Ectodermal cell (in vitro differentiated cells): ENCODE results near the gene UMAD1.
"Not testable (repeated sequence)": the region's sequence is repeated elsewhere in the genome, so short reads cannot be mapped to it uniquely, and the experiment has no call there.

Experiments
- H3K27ac ChIP-seq: 2 replicates; pipeline ENCODE4 v1.7.0; 2013; ENCODE audit warnings: mild to moderate bottlenecking, low read depth, low read length; ENCODE audit not compliant: insufficient read depth, poor library complexity, severe bottlenecking
- H3K27me3 ChIP-seq: 2 replicates; pipeline ENCODE4 v1.7.0; 2013; ENCODE audit warnings: mild to moderate bottlenecking, low read length; ENCODE audit not compliant: insufficient read depth, control insufficient read depth, poor library complexity, severe bottlenecking
- H3K36me3 ChIP-seq: one replicate; pipeline ENCODE4 v1.7.0; 2013; ENCODE audit warnings: low read length; ENCODE audit not compliant: control insufficient read depth, insufficient read depth
- H3K4me1 ChIP-seq: one replicate; pipeline ENCODE4 v1.7.0; 2013; ENCODE audit warnings: low read length; ENCODE audit not compliant: control insufficient read depth, insufficient read depth
- H3K4me3 ChIP-seq: 2 replicates; pipeline ENCODE4 v1.7.0; 2013; ENCODE audit warnings: low read depth, low read length, control low read depth; ENCODE audit not compliant: insufficient read depth
- H3K9me3 ChIP-seq: 2 replicates; pipeline ENCODE4 v1.7.0; 2013; ENCODE audit warnings: mild to moderate bottlenecking, low read length, moderate library complexity; ENCODE audit not compliant: control insufficient read depth
- WGBS, 2 experiments: methylation state at CpG; one replicate each; pipeline ENCODE4 v1.1.7; 2013; ENCODE audit warnings: missing lambda C conversion rate in 2 of 2; 5-methylcytosine and 5-hydroxymethylcytosine counted together

The UMAD1 gene

DNA sequence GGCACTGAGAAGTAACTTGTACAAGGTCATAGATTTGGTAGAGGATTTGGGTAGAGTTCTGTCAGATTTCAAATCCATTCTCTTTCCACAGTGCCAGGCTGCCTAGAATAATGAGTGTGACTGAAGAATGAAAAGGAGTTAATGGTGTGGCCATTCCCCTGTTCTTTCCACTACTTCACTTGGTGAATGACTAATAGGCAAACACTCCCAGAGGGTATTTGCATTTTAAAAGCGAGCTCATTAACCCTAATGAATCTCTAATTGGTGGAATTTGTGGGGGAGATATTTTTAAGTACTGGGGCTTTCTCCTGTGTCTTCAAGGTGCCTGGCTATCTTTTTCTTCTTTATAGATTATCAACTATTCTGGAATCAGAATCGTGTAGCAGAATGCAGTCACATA, 152.7 kb downstream of the UMAD1 start:
- Histone ChIP-seq H3K27me3 (no peaks in the 10 kb centered on the region), H3K27ac (no peak overlapping the region), H3K36me3 (no peaks in the 10 kb centered on the region), H3K9me3 (no peaks in the 10 kb centered on the region), H3K4me3 (no peak overlapping the region), H3K4me1 (no peaks in the 10 kb centered on the region)
- 60 to 80% methylated on average over 1 to 2 of the region's 2 CpGs for WGBS, 2 experiments

DNA sequence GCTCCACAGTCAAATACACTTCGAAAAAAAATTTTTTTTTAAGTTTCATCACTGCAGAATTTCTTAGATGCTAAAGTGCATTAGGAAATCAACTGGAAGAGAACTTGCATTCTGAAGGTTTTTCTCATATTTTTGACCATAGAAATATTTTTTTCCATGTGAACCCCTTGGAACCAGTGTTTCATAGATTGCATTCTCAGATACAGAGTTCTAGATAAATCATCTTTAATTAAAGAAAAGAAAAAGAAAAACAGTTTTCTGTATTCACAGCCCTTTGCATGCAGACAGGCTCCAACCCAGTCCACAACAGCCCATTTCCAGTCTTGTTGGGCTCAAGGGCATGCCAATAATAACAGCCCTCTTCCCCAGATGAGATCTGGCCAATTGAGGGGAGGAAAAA, 153.4 kb downstream of the UMAD1 start:
- Histone ChIP-seq H3K27me3 (no peaks in the 10 kb centered on the region), H3K27ac (no peak overlapping the region), H3K36me3 (no peaks in the 10 kb centered on the region), H3K4me3 (no peak overlapping the region), H3K4me1 (no peaks in the 10 kb centered on the region), H3K9me3 (no peaks in the 10 kb centered on the region)
- WGBS, 2 experiments, result 82% methylated on average over 1 of the region's 1 CpG; no CpG with 5 or more reads in 1 of the 2 experiments

DNA sequence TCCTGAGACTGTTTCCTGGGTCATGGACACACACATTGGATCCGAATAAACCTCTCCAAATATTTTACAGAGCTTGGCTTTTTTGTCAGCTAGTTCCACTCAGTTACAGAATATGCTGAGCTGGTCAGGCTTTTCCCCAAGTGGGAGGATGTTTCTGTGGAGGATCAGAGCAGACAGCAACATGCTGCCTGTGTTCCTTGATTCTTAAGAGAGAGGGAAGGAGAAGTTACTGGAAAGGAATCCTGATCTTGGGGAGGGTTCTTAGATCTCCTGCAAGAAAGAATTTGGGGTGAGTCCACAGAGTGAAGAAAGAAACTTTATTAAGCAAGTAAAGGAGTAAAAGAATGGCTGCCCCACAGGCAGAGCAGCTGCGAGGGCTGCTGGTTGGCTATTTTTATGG, 154.7 kb downstream of the UMAD1 start:
- no peak overlapping the region for H3K27ac ChIP-seq
- H3K9me3 ChIP-seq, result no peaks in the 10 kb centered on the region
- no peak overlapping the region for H3K4me3 ChIP-seq
- no peaks in the 10 kb centered on the region for H3K4me1 ChIP-seq
- no peaks in the 10 kb centered on the region for H3K27me3 ChIP-seq
- H3K36me3 ChIP-seq, result no peaks in the 10 kb centered on the region
- WGBS, 2 experiments, result 89 to 94% methylated on average over 2 of the region's 2 CpGs

DNA sequence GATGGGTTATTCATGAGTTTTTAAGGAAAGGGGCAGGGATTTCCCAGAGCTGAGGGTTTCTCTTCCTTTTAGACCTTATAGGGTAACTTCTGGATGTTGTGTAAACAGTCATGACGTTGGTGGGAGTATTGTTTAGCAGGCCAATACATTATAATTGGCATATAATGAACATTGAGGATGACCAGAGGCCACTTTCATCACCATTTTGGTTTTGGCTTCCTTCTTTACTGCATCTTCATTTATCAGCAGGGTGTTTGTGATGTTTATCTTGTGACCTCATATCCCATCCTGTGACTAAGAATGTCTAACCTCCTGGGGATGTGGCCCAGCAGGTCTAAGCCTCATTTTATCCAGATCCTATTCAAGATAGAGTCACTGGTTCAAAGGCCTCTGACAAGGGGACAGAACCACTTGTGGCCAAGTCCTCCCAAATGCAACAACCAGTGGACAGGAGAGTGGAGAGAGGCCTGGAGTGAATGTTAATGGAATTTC, 155.1 kb downstream of the UMAD1 start:
- no peak overlapping the region for H3K4me3 ChIP-seq
- H3K4me1 ChIP-seq, result no peaks in the 10 kb centered on the region
- no peak overlapping the region for H3K27ac ChIP-seq
- H3K9me3 ChIP-seq, result no peaks in the 10 kb centered on the region
- H3K36me3 ChIP-seq, result no peaks in the 10 kb centered on the region
- H3K27me3 ChIP-seq, result no peaks in the 10 kb centered on the region
- WGBS, 2 experiments, result 100% methylated on average over 1 of the region's 1 CpG; no CpG with 5 or more reads in 1 of the 2 experiments

DNA sequence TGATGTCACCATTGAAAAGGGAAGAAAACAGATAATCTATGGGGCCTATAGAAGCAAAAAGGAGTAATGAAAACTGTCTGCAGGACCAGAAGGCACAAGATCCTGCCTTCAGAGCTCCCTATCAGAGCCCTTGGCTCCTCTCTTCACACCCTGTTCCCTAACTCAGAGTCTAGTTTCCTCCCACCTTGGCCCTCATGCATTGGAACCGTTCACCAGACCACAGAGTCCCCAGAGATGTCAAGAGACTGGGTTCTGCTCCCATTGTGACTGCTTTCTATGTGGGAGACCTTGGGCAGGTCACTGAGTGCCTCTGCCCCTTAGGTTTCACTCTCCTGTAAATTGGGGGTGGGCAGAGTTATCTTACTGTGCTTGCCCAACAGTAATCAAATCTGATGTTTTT, 158.0 kb downstream of the UMAD1 start:
- WGBS, 2 experiments, result 68 to 76% methylated on average over 1 of the region's 1 CpG
- H3K4me3 ChIP-seq, result no peak overlapping the region
- no peaks in the 10 kb centered on the region for H3K36me3 ChIP-seq
- no peaks in the 10 kb centered on the region for H3K27me3 ChIP-seq
- peaks cover 5% of the 10 kb centered on the region for H3K4me1 ChIP-seq
- no peak overlapping the region for H3K27ac ChIP-seq
- no peaks in the 10 kb centered on the region for H3K9me3 ChIP-seq

DNA sequence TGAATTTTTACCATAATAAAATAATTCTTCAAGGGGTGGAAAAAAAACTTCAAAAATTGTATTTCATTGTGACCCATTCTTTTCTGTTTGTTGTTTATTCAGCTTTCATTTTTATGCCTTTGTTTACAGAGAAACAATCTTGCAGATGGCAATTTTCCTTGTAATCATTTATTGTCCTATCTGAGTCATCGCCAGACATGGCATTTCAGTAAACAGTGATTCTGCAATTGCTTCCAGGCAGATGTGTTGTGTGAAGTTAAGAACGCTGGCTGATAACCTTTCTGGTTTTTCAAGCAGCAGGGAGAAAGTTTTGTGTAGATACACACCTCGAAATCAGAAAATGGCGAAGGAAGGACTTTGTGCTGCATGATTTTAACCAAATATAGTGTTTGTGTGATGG, 158.6 kb downstream of the UMAD1 start:
- no peak overlapping the region for H3K27ac ChIP-seq

DNA sequence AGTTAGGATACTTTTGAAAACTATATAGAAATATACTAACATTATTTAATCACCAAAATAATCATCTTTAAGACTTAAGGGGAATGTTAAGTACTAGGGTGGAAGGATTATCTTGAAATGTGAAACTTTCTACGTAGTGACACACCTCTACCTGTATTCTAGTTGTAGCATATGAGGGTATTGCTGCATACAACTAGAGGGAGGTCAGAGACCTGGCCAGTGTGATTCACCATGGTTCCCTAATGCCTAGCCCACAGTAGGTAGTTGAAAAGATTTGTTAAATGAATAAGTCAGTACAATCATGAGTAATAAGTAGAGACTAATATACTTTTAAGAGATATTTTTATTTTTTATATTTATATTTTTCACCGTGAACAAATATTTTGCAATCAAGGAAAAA, 162.0 kb downstream of the UMAD1 start:
- 95 to 100% methylated on average over 1 of the region's 2 CpGs for WGBS, 2 experiments
- peaks cover 7% of the 10 kb centered on the region for H3K4me1 ChIP-seq
- no peaks in the 10 kb centered on the region for H3K27me3 ChIP-seq
- H3K36me3 ChIP-seq, result no peaks in the 10 kb centered on the region
- no peaks in the 10 kb centered on the region for H3K9me3 ChIP-seq
- no peak overlapping the region for H3K27ac ChIP-seq
- H3K4me3 ChIP-seq, result no peak overlapping the region

More for the DNA sequence above, 158.6 kb downstream of the UMAD1 start:
- WGBS, 2 experiments, result 93 to 98% methylated on average over 4 of the region's 4 CpGs
- Histone ChIP-seq H3K36me3 (no peaks in the 10 kb centered on the region), H3K4me1 (peaks cover 7% of the 10 kb centered on the region), H3K9me3 (no peaks in the 10 kb centered on the region), H3K4me3 (no peak overlapping the region), H3K27me3 (no peaks in the 10 kb centered on the region)

DNA sequence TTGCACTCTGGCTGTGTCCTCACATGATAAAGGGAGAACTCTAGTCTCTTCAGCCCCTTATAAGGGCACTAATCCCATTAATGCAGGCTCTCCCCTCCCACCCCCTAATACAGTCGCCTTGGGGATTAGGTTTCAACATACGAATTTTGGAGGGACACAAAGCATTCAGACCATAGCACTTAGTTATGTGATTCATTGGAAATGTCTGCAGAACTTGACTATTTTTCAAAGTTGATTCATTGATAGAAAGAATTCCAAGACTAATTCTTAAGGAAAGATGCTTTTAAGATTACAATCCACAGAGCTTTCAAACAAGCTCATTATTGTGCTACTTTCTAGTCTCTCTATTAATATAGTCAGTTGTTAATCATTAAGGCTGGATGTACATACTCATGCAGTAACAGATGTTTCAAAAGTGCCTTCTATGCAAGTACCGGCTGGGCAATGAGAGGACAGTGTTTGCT, 163.2 kb downstream of the UMAD1 start:
- peaks cover 7% of the 10 kb centered on the region for H3K4me1 ChIP-seq
- no peaks in the 10 kb centered on the region for H3K27me3 ChIP-seq
- no peaks in the 10 kb centered on the region for H3K9me3 ChIP-seq
- WGBS, 2 experiments, result 50 to 79% methylated on average over 2 to 3 of the region's 3 CpGs
- no peak overlapping the region for H3K27ac ChIP-seq
- H3K4me3 ChIP-seq, result no peak overlapping the region
- H3K36me3 ChIP-seq, result no peaks in the 10 kb centered on the region

DNA sequence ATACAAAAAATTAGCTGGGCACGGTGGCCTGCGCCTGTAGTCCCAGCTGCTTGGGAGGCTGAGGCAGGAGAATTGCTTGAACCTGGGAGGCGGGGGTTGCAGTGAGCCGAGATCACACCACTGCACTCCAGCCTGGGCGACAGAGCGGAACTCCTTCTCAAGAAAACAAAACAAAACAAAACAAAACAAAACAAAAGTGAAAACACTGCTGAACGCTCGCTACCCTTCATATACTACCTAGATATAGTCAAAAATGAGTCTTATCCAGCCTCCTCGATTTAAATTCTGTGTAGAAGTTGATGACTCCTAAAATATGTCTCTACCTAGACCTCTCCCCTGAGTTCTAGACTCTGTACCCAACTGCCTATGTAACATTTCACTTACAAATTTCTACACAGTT, 164.3 kb downstream of the UMAD1 start:
- H3K27me3 ChIP-seq, H3K4me1 ChIP-seq, H3K27ac ChIP-seq, H3K4me3 ChIP-seq, H3K36me3 ChIP-seq, H3K9me3 ChIP-seq: not testable (repeated sequence)
- 82 to 84% methylated on average over 9 of the region's 9 CpGs for WGBS, 2 experiments

DNA sequence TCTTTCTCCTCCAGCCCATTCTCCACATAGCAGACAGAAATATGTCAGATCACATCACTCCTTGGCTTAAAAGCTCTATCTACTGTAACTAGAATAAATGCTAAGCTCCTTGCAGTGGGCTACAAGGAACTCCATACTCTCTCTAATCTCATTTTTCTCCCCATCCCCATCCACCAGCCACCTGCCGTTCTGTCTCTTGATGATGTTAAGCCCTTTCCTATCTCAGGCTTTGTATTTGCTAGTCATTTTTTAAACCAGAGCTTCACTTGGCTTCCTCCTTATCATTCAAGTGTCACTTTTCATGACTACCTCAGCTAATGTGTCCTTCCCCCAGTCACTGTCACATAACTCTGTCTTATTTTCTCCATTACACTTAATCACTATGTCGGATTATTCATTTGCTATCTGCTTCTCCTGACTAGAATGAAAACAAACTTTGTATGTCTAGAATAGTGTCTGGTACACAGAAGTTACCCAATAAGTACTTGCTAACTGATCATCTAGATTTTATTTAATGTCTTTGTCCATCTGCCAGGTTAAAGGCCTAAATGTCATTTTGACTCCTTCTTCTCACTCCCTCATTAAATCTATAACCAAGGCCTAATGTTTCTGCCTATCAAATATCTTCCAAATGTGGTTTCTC, 165.1 kb downstream of the UMAD1 start:
- H3K27me3 ChIP-seq, result no peaks in the 10 kb centered on the region
- H3K27ac ChIP-seq, result no peak overlapping the region
- WGBS, 2 experiments, result 90 to 96% methylated on average over 2 of the region's 2 CpGs
- H3K36me3 ChIP-seq, result no peaks in the 10 kb centered on the region
- H3K4me1 ChIP-seq, result peaks cover 7% of the 10 kb centered on the region
- no peak overlapping the region for H3K4me3 ChIP-seq
- no peaks in the 10 kb centered on the region for H3K9me3 ChIP-seq
